HepG2 (cell line): ENCODE data around the gene PTGDR2. TPM values are rescaled to one million over a fixed set of nuclear protein-coding genes. Genes with fewer than 3 reads are reported as not detected.
A peak's percentile ranks its signal among the peaks of the same experiment; 100 is the strongest.

Experiments used
- HES4 ChIP-seq: sonication (generic); formaldehyde crosslinking; IDR thresholded peaks from 2 replicates; pipeline ENCODE4 v1.9.0; 2021; ENCODE audit warnings: mild to moderate bottlenecking, missing genetic modification reagents, borderline replicate concordance
- MAZ ChIP-seq, 2 experiments: sonication (generic) in 1 of 2; formaldehyde crosslinking in 1 of 2; IDR thresholded peaks; 2 replicates each; pipeline versions ENCODE4 v1.5.0 to v1.6.1; 2012 to 2020; ENCODE audit warnings: low read depth in 2 of 2, mild to moderate bottlenecking in 2 of 2, borderline replicate concordance in 1 of 2, improper control_type of control experiment in 1 of 2, low read length in 1 of 2, missing genetic modification reagents in 1 of 2, moderate library complexity in 1 of 2
- REL ChIP-seq: sonication (generic); formaldehyde crosslinking; conservative IDR thresholded peaks from 2 replicates; pipeline ENCODE4 v1.8.0; 2022; ENCODE audit warnings: mild to moderate bottlenecking, missing genetic modification reagents, moderate library complexity
- TBX2 ChIP-seq: sonication (generic); formaldehyde crosslinking; IDR thresholded peaks from 2 replicates; pipeline ENCODE4 v1.5.0; 2020; ENCODE audit warnings: missing genetic modification reagents, mild to moderate bottlenecking, borderline replicate concordance
- ZKSCAN1 ChIP-seq: fragments of 150-350 bp; IDR thresholded peaks from 2 replicates; pipeline ENCODE4 v1.6.1; 2014; ENCODE audit warnings: low read length
- ZNF160 ChIP-seq: sonication (generic); formaldehyde crosslinking; IDR thresholded peaks from 2 replicates; pipeline ENCODE4 v1.8.0; 2022; ENCODE audit warnings: mild to moderate bottlenecking, inconsistent platforms, missing genetic modification reagents
- ZNF468 ChIP-seq: sonication (generic); formaldehyde crosslinking; IDR thresholded peaks from 2 replicates; pipeline ENCODE4 v1.8.0; 2022; ENCODE audit warnings: mild to moderate bottlenecking, moderate library complexity, missing genetic modification reagents
- ZNF879 ChIP-seq: sonication (generic); formaldehyde crosslinking; IDR thresholded peaks from 2 replicates; pipeline ENCODE4 v1.8.1; 2023; ENCODE audit warnings: missing genetic modification reagents
- polyA plus RNA-seq, 8 experiments: library from polyadenylated mRNA; depleted of rRNA in 3 of 8; stranded (reverse) in 7 of 8; unstranded in 1 of 8; fragments of >200 nt; fragmentation: Illumina TruSeq in 4 of 8; extraction: Trizol in 4 of 8; gene quantifications; 2 replicates each; pipeline versions ENCODE4 v1.2.1 to v1.2.3, GENCODE V29; 2011 to 2016; ENCODE audit warnings: low read depth in 4 of 8, missing spikeins in 1 of 8, mixed read lengths in 1 of 8; ENCODE audit not compliant: insufficient read depth in 1 of 8
- total RNA-seq, 5 experiments: library from RNA; depleted of rRNA; stranded (reverse); fragments of >200 nt; fragmentation: Illumina TruSeq; extraction: Trizol; gene quantifications; 2 replicates each; pipeline ENCODE4 v1.2.3, GENCODE V29; 2016; ENCODE audit warnings: low read depth in 1 of 5
- TF ChIP-seq, protein P1 (sequence below), 2 experiments: fragments of 450-650 bp in 1 of 2; sonication (generic) in 1 of 2; formaldehyde crosslinking in 1 of 2; IDR thresholded peaks; 2 replicates each; pipeline versions ENCODE4 v1.6.1 to v1.8.0; 2016 to 2022; ENCODE audit warnings: antibody characterized with exemption in 1 of 2, mild to moderate bottlenecking in 1 of 2, missing genetic modification reagents in 1 of 2
- TF ChIP-seq, protein P2 (sequence below): IDR thresholded peaks from 2 replicates; pipeline ENCODE4 v1.6.1; 2016; ENCODE audit warnings: missing genetic modification reagents, missing compliant biosample characterization
- TF ChIP-seq, protein P3 (sequence below), 2 experiments: sonication (generic) in 1 of 2; formaldehyde crosslinking in 1 of 2; IDR thresholded peaks; 2 replicates each; pipeline versions ENCODE4 v1.4.0 to v1.6.1; 2016 to 2020; ENCODE audit warnings: borderline replicate concordance in 1 of 2, low read depth in 1 of 2, mild to moderate bottlenecking in 1 of 2, missing genetic modification reagents in 1 of 2

The PTGDR2 gene
- total and polyA plus RNA-seq, 2 of the 13 experiments (the other 11 are each of a cell fraction or from before 2014, with no cell fraction given): 1.9 to 2.5 TPM

DNA sequence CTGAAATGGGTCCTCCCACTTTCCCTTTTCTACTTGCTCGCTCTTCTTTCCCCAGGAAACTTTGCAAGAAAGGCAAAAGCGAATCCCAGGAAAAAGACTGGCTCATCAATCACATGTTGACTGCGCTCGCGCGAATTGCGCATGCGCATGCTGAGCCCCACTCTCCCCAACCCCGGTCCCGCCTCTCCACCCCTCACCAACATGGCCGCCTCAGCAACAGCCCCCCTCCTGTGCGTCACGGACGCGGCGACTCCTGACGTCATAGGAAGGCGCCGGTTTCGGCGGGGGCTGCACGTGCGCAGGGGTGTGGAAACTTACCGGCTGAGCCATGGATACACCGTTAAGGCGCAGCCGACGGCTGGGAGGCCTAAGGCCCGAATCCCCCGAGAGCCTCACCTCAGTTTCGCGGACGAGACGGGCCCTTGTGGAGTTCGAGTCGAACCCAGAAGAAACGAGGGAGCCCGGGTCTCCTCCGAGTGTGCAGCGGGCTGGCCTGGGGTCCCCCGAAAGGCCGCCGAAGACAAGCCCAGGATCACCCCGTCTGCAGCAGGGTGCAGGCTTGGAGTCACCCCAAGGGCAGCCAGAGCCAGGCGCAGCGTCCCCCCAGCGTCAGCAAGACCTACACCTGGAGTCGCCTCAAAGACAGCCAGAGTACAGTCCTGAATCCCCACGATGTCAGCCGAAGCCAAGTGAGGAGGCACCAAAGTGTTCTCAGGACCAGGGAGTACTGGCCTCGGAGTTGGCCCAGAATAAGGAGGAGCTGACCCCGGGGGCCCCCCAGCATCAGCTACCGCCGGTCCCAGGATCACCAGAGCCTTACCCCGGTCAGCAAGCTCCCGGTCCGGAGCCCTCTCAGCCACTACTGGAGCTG lies 13.7 kb downstream of the PTGDR2 start, which contains the start of gene CCDC86 (continued):
- TF ChIP-seq, protein P1, sequence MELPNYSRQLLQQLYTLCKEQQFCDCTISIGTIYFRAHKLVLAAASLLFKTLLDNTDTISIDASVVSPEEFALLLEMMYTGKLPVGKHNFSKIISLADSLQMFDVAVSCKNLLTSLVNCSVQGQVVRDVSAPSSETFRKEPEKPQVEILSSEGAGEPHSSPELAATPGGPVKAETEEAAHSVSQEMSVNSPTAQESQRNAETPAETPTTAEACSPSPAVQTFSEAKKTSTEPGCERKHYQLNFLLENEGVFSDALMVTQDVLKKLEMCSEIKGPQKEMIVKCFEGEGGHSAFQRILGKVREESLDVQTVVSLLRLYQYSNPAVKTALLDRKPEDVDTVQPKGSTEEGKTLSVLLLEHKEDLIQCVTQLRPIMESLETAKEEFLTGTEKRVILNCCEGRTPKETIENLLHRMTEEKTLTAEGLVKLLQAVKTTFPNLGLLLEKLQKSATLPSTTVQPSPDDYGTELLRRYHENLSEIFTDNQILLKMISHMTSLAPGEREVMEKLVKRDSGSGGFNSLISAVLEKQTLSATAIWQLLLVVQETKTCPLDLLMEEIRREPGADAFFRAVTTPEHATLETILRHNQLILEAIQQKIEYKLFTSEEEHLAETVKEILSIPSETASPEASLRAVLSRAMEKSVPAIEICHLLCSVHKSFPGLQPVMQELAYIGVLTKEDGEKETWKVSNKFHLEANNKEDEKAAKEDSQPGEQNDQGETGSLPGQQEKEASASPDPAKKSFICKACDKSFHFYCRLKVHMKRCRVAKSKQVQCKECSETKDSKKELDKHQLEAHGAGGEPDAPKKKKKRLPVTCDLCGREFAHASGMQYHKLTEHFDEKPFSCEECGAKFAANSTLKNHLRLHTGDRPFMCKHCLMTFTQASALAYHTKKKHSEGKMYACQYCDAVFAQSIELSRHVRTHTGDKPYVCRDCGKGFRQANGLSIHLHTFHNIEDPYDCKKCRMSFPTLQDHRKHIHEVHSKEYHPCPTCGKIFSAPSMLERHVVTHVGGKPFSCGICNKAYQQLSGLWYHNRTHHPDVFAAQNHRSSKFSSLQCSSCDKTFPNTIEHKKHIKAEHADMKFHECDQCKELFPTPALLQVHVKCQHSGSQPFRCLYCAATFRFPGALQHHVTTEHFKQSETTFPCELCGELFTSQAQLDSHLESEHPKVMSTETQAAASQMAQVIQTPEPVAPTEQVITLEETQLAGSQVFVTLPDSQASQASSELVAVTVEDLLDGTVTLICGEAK (IDR thresholded peaks at IDR 0.05): no peak
- TF ChIP-seq, protein P1 (CRISPR knock-in tag; IDR thresholded peaks at IDR 0.05): peak; percentile 84; the same call in 1 of the 2 replicates
- TF ChIP-seq REL (CRISPR knock-in tag) (0 out of 2 replicates have a peak, but pooled peaks have one; percentile 29), HES4 (CRISPR knock-in tag) (peak; percentile 78; the same call in 1 of the 2 replicates), TBX2 (CRISPR knock-in tag) (peak; percentile 92), ZKSCAN1 (peak; percentile 71), MAZ (IDR thresholded peaks at IDR 0.05; ENCODE audit: borderline replicate concordance, low read depth, low read length) (peak; percentile 99), MAZ (CRISPR knock-in tag; IDR thresholded peaks at IDR 0.05; ENCODE audit: low read depth) (peak; percentile 98), ZNF879 (CRISPR knock-in tag) (no peak), ZNF468 (CRISPR knock-in tag) (no peak), ZNF160 (peak; percentile 83; the same call in 1 of the 2 replicates)
- TF ChIP-seq, protein P2, sequence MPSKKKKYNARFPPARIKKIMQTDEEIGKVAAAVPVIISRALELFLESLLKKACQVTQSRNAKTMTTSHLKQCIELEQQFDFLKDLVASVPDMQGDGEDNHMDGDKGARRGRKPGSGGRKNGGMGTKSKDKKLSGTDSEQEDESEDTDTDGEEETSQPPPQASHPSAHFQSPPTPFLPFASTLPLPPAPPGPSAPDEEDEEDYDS: peak; percentile 57
- TF ChIP-seq, protein P3, sequence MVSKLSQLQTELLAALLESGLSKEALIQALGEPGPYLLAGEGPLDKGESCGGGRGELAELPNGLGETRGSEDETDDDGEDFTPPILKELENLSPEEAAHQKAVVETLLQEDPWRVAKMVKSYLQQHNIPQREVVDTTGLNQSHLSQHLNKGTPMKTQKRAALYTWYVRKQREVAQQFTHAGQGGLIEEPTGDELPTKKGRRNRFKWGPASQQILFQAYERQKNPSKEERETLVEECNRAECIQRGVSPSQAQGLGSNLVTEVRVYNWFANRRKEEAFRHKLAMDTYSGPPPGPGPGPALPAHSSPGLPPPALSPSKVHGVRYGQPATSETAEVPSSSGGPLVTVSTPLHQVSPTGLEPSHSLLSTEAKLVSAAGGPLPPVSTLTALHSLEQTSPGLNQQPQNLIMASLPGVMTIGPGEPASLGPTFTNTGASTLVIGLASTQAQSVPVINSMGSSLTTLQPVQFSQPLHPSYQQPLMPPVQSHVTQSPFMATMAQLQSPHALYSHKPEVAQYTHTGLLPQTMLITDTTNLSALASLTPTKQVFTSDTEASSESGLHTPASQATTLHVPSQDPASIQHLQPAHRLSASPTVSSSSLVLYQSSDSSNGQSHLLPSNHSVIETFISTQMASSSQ (IDR thresholded peaks at IDR 0.05; ENCODE audit: low read depth): no peak
- TF ChIP-seq, protein P3 (CRISPR knock-in tag; IDR thresholded peaks at IDR 0.05; ENCODE audit: borderline replicate concordance): peak; percentile 72; the same call in 1 of the 2 replicates
